Brain pericyte (primary cell): ENCODE results near the gene LSM7.
"Not testable (repeated sequence)": the region's sequence is repeated elsewhere in the genome, so short reads cannot be mapped to it uniquely, and the experiment has no call there.

Experiments used
- DNase-seq: peaks from one replicate; pipeline ENCODE4 v3.0.0-alpha.2; 2012; ENCODE audit warnings: low read depth, low spot score

LSM7 gene

DNA sequence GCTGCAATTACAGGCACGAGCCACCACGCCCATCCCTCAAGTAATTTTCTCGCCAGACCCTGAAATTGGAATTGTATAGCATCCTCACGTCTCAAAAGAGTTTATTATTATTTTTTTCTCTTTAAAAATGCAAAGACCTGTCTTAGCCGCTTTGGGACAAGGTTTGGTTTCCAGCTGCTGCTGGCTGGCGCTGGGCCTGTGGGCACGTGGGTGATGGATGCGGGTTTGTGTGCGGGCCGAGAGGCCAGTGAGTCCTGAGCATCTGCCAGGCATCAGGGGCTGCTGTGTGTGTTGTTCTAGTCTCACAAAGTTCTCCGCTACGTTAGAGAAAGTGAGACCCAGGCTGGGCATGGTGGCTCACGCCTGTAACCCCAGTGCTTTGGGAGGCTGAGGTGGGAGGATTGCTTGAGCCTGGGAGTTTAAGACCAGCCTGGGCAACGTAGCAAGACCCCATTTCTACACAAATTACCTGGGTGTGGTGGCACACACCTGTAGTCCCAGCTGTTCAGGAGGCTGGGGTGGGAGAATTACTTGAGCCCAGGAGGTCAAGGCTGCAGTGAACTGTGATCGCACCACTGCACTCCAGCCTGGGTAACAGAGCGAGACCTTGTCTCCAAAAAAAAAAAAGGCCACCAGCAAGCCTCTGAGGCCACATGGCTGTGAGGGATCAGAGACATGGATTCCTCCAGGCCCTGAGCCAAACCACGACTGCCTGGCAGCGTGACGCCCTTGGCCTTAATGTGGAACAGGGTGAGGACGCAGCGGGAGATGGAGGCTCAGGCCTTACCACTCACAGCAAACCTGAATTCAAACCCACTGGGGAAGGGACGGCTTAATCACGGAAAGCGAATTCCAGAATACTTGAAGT is 27.0 kb upstream of the LSM7 start:
- no peak for DNase-seq

- no peak for DNase-seq
Measured at GRCh38 chr19:2354670-2355069, 26.3 kb upstream of the LSM7 start.

- no peak for DNase-seq
Measured at GRCh38 chr19:2353887-2354592, 25.7 kb upstream of the LSM7 start.

- no peak for DNase-seq
Measured at GRCh38 chr19:2353159-2353886, 24.9 kb upstream of the LSM7 start.

- DNase-seq = no peak
Measured at GRCh38 chr19:2352121-2352520, 23.7 kb upstream of the LSM7 start.

DNA sequence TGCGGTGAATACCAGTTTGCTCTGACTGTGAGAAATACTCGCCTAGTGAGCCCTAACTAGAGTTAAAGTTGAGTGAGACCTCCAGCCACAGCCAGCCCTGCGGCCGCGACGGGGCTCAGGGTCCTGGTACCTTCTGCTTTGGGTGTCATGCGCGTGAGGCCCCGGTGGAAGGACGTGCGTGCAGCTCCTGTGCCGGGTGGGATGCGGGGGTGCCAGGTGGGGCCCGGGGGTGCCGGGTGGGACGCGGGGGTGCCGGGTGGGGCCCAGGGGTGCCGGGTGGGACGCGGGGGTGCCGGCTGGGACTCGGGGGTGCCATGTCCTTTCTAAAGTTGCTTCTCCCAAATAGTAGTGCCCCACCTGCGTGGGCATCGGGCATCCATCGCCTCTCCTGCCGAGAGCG is 23.2 kb upstream of the LSM7 start:
- no peak for DNase-seq

- DNase-seq = no peak
Measured at GRCh38 chr19:2350656-2351055, 22.3 kb upstream of the LSM7 start.

DNA sequence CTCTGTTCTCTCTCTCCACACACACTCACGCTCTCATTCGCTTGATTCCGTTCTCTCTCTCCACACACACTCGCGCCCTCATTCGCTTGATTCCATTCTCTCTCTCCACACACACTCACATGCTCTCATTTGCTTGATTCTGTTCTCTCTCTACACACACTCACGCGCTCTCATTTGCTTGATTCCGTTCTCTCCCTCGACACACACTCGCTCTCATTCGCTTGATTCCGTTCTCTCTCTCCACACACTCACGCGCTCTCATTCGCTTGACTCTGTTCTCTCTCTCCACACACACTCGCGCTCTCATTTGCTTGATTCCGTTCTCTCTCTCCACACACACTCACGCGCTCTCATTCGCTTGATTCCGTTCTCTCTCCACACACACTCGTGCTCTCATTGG is 21.4 kb upstream of the LSM7 start:
- not testable (repeated sequence) for DNase-seq

DNA sequence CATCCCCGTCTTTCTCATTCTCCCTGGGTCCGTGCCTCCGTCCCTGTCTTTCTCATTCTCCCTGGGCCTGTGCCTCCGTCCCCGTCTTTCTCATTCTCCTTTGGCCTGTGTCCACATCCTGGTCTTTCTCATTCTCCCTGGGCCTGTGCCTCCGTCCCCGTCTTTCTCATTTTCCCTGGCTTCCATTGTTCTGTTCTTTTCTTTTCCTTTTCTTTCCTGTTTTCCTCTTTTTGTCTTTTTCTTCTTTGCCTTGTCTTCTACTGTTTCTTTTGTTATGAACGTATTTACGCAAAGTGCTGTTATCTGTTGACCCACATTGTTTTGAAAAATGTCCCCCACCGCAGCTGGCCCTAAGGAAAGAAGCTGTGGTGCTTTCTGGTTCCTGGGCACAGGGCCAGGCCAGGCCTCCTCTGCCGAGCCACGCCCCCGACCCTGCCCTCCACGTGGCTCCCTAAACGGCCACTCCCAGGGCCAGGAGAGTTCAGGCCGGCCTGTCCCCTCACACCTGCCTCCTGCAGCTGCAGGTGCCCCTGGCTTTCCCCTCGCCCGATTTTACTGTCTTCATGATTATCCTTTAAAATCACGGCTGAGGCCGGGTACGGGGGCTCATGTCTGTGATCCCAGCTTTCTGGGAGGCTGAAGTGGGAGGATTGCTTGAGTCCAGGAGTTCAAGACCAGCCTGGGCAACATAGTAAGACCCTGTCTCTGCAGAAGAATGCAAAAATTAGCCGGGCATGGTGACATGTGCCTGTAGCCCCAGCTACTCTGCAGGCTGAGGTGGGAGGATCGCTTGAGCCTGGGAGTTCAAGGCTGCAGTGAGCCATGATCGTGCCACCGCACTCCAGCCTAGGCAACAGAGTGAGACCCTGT is 17.6 kb upstream of the LSM7 start:
- no peak for DNase-seq

- no peak for DNase-seq
Measured at GRCh38 chr19:2345076-2345475, 16.7 kb upstream of the LSM7 start.

DNA sequence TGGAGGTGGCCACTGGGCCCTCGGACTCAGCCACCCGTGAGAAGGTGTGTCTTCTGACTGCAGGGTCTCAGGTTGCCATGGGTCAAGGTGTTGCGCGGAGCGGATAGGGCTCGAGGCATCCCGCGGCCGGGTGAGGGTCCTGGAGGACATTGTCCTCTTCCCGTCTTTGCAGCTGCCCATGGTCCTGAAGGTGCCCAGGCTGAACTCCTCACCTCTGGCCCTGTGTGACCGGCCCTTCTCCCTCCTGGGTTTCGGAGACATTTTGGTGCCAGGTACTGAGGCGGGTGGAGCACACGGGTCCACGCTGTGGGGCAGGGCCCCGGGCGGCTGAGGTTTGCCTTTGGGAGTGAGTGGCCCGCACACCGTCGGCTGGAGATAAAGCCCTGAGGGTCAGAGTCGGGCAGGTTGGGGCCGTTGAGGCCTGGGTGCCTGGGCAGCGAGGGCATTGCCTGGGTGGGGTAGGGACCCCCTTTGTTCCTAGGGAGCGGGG is 16.0 kb upstream of the LSM7 start:
- DNase-seq = no peak

GRCh38 chr19:2343289-2343982 is 15.1 kb upstream of the LSM7 start:
- no peak for DNase-seq

DNA sequence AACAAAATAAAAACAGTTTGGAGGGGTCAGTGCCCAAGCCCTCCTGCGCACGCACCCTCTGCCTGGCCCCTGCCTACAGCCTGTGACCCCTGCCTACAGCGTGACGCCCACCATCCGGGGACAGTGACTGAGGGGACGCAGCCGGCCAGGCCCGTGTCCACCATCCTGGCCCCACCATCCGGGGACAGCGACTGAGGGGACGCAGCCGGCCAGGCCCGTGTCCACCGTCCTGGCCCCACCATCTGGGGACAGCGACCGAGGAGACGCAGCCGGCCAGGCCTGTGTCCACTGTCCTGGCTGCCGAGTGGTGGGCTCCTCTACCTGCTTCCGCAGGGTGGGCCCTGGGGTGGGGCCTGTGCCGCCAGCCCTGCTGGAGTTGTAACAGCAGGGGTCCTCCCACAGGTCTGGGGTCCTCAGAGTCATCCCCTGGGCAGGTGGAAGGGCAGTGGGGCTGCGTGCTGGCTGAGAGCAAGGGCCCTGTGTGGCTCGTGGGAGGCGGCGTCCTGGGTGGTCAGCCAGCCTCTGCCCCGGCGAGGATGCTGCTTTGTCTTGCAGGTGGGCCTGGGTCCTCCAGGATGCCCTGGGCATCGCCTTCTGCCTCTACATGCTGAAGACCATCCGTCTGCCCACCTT is 14.4 kb upstream of the LSM7 start:
- DNase-seq = no peak

- DNase-seq = no peak
Measured at GRCh38 chr19:2341982-2342381, 13.6 kb upstream of the LSM7 start.

DNA sequence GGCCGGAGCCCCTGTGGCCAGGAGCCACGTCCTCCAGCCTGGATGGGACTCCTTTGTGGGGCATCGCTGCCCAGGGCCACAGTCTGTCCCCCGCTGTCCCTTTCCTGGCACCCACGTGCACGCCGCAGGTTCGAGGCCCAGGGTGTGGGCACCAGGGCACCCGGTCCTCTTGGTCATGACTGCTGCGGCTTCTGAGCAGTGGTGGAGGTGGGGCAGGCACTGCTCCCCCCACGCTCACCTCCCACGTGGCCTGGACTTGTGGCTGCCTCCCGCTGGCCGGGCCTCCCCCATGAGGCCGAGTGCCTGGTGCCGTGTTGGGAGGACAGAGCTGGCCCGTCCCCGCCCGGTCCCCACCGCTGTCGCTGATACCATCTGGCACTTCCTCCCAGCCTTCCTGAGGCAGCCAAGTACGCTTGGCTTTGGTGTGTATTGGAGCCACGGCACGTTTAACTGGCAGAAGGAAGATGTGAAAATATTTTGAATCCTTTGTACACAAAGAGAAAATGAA is 12.9 kb upstream of the LSM7 start:
- DNase-seq = no peak

- no peak for DNase-seq
Measured at GRCh38 chr19:2340496-2341243, 12.3 kb upstream of the LSM7 start.

DNA sequence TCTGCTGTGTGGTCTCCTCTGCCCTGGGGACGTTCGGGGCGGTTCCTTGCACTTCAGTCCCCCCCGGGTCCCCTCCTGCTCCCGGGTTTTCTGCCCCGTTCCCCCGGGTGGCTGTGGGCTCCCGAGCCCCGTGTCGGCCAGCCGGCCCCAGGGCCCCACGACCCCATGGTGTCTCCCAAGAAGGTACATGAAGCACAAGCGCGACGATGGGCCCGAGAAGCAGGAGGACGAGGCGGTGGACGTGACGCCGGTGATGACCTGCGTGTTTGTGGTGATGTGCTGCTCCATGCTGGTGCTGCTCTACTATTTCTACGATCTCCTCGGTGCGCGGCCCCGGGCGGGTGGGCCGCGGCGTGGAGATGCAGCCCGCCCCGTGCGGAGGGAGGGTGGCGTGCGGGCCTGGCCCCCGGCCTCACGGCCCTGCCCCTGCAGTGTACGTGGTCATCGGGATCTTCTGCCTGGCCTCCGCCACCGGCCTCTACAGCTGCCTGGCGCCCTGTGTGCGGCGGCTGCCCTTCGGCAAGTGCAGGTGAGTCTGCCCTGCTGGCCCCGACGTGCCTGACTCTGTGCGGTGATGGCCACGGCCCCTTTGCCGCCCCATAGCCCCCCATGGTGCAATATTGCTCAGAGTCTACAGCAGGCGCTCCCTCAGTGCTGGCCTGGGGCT is 11.4 kb upstream of the LSM7 start:
- no peak for DNase-seq

DNA sequence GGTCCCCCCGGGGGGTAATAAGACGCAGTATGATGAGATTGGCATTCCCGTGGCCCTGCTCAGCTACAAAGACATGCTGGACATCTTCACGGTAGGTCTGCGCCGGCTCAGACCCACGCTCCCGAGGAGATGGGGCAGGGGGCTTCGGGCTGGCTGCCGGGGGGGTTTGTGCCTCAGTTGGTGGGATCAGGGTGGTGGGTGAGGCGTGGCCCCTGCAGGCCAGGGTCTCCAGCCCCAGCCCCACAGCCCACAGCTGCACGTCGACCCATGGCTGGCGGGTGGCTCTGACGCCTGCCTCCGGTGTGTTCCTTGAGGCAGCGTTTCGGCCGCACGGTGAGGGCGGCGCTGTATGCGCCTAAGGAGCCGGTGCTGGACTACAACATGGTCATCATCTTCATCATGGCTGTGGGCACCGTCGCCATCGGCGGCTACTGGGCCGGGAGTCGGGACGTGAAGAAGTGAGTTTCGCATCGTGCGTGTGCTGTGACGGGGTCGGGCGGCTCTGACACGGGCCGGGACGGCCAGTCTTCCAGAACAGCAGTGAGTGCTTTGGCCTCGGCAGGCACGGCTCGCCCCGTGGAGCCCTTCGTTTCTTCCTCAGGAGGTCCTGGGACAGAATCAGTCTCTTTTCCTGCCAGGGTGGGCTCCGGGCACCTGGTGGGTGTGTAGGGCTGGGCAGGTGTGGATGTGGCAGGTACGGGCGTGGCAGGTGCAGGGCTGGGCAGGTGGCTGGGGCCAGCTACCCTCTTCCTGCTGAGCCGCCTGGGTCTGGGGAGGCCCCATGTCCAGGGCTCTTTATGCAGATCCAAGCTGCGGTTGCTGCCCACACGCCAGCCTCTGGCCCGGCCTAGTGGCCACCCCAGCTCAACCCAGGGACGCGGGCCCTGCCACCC is 10.6 kb upstream of the LSM7 start:
- no peak for DNase-seq
